Activated T-cell treated with anti-CD3 and anti-CD28 coated beads, Interleukin-2, amount 50 U/mL, for 72 hours (primary cell): Measurements from ENCODE around the gene SOX5. TPM values are rescaled to one million over a fixed set of nuclear protein-coding genes. Genes with fewer than 3 reads are reported as not detected.

Source experiments
- ATAC-seq, 2 donors: fragments of 150-1000 bp; cut with Tn5 transposase; replicated peaks in 1 of 2; 2 replicates each; pipeline ENCODE4 v1.10.0; 2021; ENCODE audit warnings: moderate library complexity in 2 of 2, mild to moderate bottlenecking in 1 of 2
- DNase-seq, 2 donors: peaks; one replicate each; pipeline ENCODE4 v3.0.0; 2021 to 2022; ENCODE audit warnings: mixed read lengths in 1 of 2
- H3K27ac Mint-ChIP-seq: one replicate; pipeline ENCODE4 v1.8.0; 2022; ENCODE audit warnings: mild to moderate bottlenecking, moderate library complexity, mixed read lengths
- H3K27me3 Mint-ChIP-seq: one replicate; pipeline ENCODE4 v1.8.0; 2022; ENCODE audit warnings: low read depth, mixed read lengths
- H3K36me3 Mint-ChIP-seq, 2 donors: one replicate each; pipeline ENCODE4 v1.8.0; 2022; ENCODE audit warnings: mixed read lengths in 2 of 2, mild to moderate bottlenecking in 1 of 2; ENCODE audit not compliant: insufficient read depth in 2 of 2
- H3K4me1 Mint-ChIP-seq: one replicate; pipeline ENCODE4 v1.8.0; 2022; ENCODE audit warnings: low read depth, mixed read lengths
- H3K4me3 Mint-ChIP-seq, 2 donors: one replicate each; pipeline ENCODE4 v1.8.0; 2022; ENCODE audit warnings: mild to moderate bottlenecking in 2 of 2, mixed read lengths in 2 of 2, moderate library complexity in 2 of 2
- H3K9me3 Mint-ChIP-seq, 2 donors: one replicate each; pipeline ENCODE4 v1.8.0; 2022; ENCODE audit warnings: mixed read lengths in 2 of 2
- total RNA-seq, 2 donors: library from RNA; stranded (reverse); gene quantifications; one replicate each; pipeline ENCODE4 v1.2.3, GENCODE V29; 2022

SOX5 gene
- total RNA-seq, 2 donors from 2014 or later = 1.7 to 2.5 TPM

GRCh38 chr12:23674064-23674463 lies 275.4 kb downstream of the SOX5 start:
- Mint-ChIP-seq H3K4me3 (no peak overlapping the region), H3K4me1 (no peaks in the 10 kb centered on the region), H3K27ac (no peak overlapping the region), H3K36me3 (no peaks in the 10 kb centered on the region), H3K9me3 (no peaks in the 10 kb centered on the region), H3K27me3 (no peaks in the 10 kb centered on the region)
- DNase-seq (no peak), ATAC-seq (no peak)

- no peaks in the 10 kb centered on the region for H3K36me3 Mint-ChIP-seq
- H3K27me3 Mint-ChIP-seq = no peaks in the 10 kb centered on the region
- no peaks in the 10 kb centered on the region for H3K4me1 Mint-ChIP-seq
- H3K4me3 Mint-ChIP-seq = no peak overlapping the region
- DNase-seq = no peak
- ATAC-seq = no peak
- H3K27ac Mint-ChIP-seq = no peak overlapping the region
- no peaks in the 10 kb centered on the region for H3K9me3 Mint-ChIP-seq
Measured at GRCh38 chr12:23671881-23672280, 277.6 kb downstream of the SOX5 start.

GRCh38 chr12:23670684-23671083 lies 278.8 kb downstream of the SOX5 start:
- H3K4me1 Mint-ChIP-seq = no peaks in the 10 kb centered on the region
- no peak overlapping the region for H3K4me3 Mint-ChIP-seq

DNA sequence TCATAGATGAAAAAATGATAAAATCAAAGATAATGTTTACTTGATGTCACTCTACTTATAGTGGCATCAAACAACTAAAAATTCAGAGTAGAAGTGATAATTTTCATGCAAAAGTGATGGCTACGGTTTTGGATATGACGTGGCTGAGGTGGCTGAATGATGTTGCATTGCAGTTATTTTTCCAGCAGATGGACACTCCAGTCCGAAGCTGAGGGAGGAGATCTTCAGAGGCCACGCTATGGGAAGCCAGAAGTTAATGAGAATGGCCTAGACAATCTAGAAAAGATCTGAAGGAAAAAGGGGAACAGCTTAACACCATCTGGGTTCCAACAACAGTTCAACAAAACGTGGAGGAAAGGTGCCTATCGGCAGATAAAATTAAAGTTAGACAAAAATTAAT lies 279.8 kb downstream of the SOX5 start:
- DNase-seq = no peak
- H3K36me3 Mint-ChIP-seq = no peaks in the 10 kb centered on the region
- ATAC-seq = no peak
- H3K9me3 Mint-ChIP-seq = no peaks in the 10 kb centered on the region
- H3K27ac Mint-ChIP-seq = no peak overlapping the region
- no peaks in the 10 kb centered on the region for H3K27me3 Mint-ChIP-seq
- H3K4me1 Mint-ChIP-seq = no peaks in the 10 kb centered on the region
- H3K4me3 Mint-ChIP-seq = no peak overlapping the region

More at GRCh38 chr12:23670684-23671083, 278.8 kb downstream of the SOX5 start:
- Mint-ChIP-seq H3K27me3 (no peaks in the 10 kb centered on the region), H3K27ac (no peak overlapping the region), H3K9me3 (no peaks in the 10 kb centered on the region), H3K36me3 (no peaks in the 10 kb centered on the region)
- no peak for DNase-seq
- ATAC-seq = no peak

DNA sequence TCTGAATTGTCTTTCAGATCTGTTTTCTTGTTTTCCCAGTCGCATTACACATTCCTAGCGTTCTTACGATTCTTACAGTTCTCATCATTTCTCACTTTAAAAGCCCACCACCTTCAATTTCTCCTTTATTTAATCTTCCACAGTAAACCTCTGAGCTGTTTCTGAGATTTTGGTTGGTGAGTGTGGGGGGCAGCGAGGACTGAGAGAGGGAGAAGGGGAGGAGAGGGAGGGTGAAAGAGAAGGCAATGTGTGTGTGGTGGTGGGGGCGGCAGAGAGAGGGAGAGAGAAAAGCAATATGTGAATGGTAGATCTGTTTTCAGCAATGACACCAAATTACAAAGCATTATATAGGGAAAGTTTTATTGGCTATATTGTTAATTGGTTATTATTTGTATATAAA lies 282.6 kb downstream of the SOX5 start:
- Mint-ChIP-seq H3K27ac (no peak overlapping the region), H3K36me3 (no peaks in the 10 kb centered on the region), H3K9me3 (no peaks in the 10 kb centered on the region), H3K27me3 (no peaks in the 10 kb centered on the region), H3K4me3 (no peak overlapping the region), H3K4me1 (no peaks in the 10 kb centered on the region)
- ATAC-seq = no peak
- no peak for DNase-seq

DNA sequence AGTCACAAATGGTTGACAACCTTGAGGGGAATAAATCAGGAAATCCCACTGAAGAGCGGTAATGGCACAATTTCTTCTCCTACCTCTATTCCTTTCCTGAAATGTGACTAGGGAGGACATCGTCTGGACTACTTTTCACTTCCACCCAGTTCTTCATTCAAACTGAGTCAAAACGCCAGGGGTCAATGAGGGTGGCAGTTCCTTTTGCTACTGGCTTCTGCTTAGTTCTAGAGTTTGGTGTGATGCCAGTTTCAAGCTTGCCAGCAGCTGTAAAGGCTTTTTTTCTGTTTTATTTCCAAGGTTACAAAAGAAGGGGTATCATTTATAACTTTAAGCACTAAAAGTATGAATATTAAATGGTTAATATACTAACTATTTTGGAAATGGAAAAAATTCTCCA lies 286.5 kb downstream of the SOX5 start:
- Mint-ChIP-seq H3K27me3 (no peaks in the 10 kb centered on the region), H3K36me3 (no peaks in the 10 kb centered on the region), H3K9me3 (no peaks in the 10 kb centered on the region), H3K4me1 (no peaks in the 10 kb centered on the region), H3K4me3 (no peak overlapping the region), H3K27ac (no peak overlapping the region)
- ATAC-seq (no peak), DNase-seq (no peak)

DNA sequence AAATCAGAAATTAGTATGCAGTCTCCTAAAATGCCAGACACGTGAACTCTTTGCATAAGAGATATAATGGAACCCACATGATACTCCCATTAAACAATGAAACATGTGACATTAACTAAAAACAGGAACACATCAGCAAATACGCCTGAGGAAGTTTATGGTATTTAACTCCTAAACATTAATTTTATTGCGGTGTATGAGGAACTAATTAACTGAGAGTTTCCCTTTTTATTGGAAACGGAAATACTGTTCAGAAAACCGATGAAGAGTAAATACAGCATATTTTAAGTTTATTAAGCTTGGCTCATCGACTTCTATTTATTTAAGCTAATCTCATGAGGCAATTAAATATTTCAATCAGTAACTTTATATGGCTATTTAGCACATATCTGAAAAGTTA lies 290.3 kb downstream of the SOX5 start:
- Mint-ChIP-seq H3K36me3 (no peaks in the 10 kb centered on the region), H3K9me3 (no peaks in the 10 kb centered on the region), H3K4me3 (no peak overlapping the region), H3K4me1 (no peaks in the 10 kb centered on the region), H3K27ac (no peak overlapping the region), H3K27me3 (no peaks in the 10 kb centered on the region)
- no peak for DNase-seq
- ATAC-seq = no peak

- no peak overlapping the region for H3K27ac Mint-ChIP-seq
- DNase-seq (no peak), ATAC-seq (no peak)
- no peaks in the 10 kb centered on the region for H3K27me3 Mint-ChIP-seq
- H3K36me3 Mint-ChIP-seq = no peaks in the 10 kb centered on the region
- H3K9me3 Mint-ChIP-seq = no peaks in the 10 kb centered on the region
- H3K4me3 Mint-ChIP-seq = no peak overlapping the region
- no peaks in the 10 kb centered on the region for H3K4me1 Mint-ChIP-seq
Measured at GRCh38 chr12:23657598-23657997, 291.9 kb downstream of the SOX5 start.

DNA sequence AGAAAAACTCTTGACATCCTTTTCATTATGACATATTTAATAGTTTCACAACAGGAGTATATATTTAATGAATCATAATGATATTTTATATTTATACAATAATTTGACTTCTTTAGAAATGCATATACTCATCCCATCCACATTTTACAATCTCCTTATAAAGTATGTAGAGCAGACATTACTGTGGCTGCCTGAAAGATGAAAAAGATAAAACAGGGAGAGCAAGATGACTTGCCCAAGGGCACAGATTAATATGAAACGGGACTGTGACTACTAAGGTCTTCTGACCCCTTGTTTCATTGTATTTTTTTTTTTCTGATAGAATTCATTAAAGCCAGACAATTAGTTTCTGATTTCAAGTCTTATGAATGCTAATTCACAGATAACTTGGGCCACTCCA lies 293.6 kb downstream of the SOX5 start:
- Mint-ChIP-seq H3K36me3 (no peaks in the 10 kb centered on the region), H3K4me3 (no peak overlapping the region), H3K27ac (no peak overlapping the region), H3K27me3 (no peaks in the 10 kb centered on the region), H3K4me1 (no peaks in the 10 kb centered on the region), H3K9me3 (peaks cover 0 to 4% of the 10 kb centered on the region in 2 donors)
- DNase-seq (no peak), ATAC-seq (no peak)

GRCh38 chr12:23655112-23655511 lies 294.4 kb downstream of the SOX5 start:
- DNase-seq (no peak), ATAC-seq (no peak)
- H3K4me1 Mint-ChIP-seq = no peaks in the 10 kb centered on the region
- no peaks in the 10 kb centered on the region for H3K36me3 Mint-ChIP-seq
- no peaks in the 10 kb centered on the region for H3K27me3 Mint-ChIP-seq
- no peak overlapping the region for H3K4me3 Mint-ChIP-seq
- peaks cover 0 to 6% of the 10 kb centered on the region in 2 donors for H3K9me3 Mint-ChIP-seq
- no peak overlapping the region for H3K27ac Mint-ChIP-seq

- Mint-ChIP-seq H3K4me1 (no peaks in the 10 kb centered on the region), H3K27me3 (no peaks in the 10 kb centered on the region), H3K27ac (no peak overlapping the region), H3K36me3 (no peaks in the 10 kb centered on the region), H3K9me3 (peaks cover 2 to 14% of the 10 kb centered on the region in 2 donors), H3K4me3 (no peak overlapping the region)
- ATAC-seq = no peak
- DNase-seq = no peak
Measured at GRCh38 chr12:23648546-23648945, 300.9 kb downstream of the SOX5 start.

DNA sequence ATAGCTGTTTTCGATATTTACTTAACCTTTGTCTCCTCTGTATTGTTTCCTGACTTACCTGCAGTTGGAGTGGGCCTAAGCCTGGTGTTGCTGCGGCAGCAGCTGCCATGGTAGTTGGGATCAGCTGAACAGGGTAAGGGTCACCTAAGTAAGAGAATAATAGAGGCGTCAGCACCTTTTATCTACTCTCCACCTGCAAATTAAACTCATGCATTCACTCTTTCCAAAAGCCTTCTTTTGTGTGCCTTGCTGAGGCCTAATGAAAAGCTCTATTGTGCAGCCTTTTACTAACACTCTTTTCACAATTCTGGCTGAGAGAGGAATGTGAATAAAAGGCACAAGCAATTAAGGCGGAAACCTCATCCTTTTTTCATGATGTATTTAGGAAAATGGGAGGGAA lies 308.7 kb downstream of the SOX5 start:
- H3K36me3 Mint-ChIP-seq = no peaks in the 10 kb centered on the region
- H3K4me3 Mint-ChIP-seq = no peak overlapping the region
- H3K27me3 Mint-ChIP-seq = no peaks in the 10 kb centered on the region
- H3K9me3 Mint-ChIP-seq = peaks cover 5 to 6% of the 10 kb centered on the region in 2 donors
- DNase-seq = no peak
- H3K4me1 Mint-ChIP-seq = no peaks in the 10 kb centered on the region
- no peak for ATAC-seq
- no peak overlapping the region for H3K27ac Mint-ChIP-seq

GRCh38 chr12:23634344-23634743 lies 315.1 kb downstream of the SOX5 start:
- Mint-ChIP-seq H3K9me3 (peaks cover 0 to 12% of the 10 kb centered on the region in 2 donors), H3K4me1 (no peaks in the 10 kb centered on the region), H3K27me3 (no peaks in the 10 kb centered on the region), H3K4me3 (no peak overlapping the region), H3K27ac (no peak overlapping the region), H3K36me3 (no peaks in the 10 kb centered on the region)
- ATAC-seq (no peak), DNase-seq (no peak)

DNA sequence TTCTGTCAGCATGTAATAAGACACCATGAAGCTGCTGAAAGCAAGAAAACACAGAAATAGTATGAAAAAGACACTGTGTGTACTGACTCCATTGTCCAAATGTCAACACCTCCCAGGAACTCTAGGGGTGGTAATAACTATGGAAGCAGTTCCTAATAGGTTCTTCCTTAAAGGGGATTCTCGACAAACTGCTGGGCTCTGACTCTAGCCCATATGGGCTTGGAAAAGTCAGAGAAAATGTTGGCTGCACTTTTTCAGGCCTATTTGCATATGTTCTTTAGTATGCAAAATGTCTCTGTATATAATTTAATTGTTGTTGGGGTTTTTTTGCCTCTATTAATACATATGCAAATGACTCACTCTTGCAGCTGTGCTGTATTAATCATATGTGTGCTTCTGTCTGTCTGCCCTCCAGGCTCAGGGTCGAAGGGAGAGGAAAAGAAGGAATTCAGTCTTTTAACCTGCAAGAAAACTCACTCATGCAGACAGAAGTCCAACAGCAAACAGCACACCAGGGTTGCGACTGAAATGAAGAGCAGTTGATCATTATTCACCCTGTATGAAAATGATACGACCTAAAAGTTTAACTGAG lies 317.6 kb downstream of the SOX5 start:
- H3K27me3 Mint-ChIP-seq = no peaks in the 10 kb centered on the region
- peaks cover 0 to 12% of the 10 kb centered on the region in 2 donors for H3K9me3 Mint-ChIP-seq
- H3K27ac Mint-ChIP-seq = no peak overlapping the region
- H3K4me1 Mint-ChIP-seq = no peaks in the 10 kb centered on the region
- no peak for DNase-seq
- H3K36me3 Mint-ChIP-seq = no peaks in the 10 kb centered on the region
- no peak overlapping the region for H3K4me3 Mint-ChIP-seq
- no peak for ATAC-seq
